ENCODE measurements around the gene EPC2. TPM values are rescaled to one million over a fixed set of nuclear protein-coding genes. Genes with fewer than 3 reads are reported as not detected.

EPC2 gene
- total RNA-seq, 1 donor from 2014 or later: 40.1 TPM

DNA sequence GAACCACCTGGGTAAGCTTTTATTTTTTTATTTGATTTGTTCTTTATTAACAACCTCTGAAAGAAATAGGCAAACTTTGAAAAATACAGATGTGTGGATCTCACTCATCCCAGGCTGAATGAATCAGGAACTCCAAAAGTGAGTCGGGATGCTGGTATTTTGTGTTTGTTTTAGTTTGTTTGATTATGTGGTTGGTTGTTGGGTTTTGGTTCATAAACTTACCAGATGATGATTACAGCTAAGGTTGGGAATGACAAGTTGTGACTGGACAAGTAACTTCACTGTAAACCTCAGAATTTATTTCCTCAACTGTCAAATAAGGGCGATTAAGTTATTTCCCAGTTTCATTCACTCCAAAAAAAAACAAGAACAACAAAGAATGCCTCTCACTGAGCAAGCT, 150.0 kb downstream of the EPC2 start:
- H3K4me3 ChIP-seq: no peak overlapping the region
- no peaks in the 10 kb centered on the region for H3K4me1 ChIP-seq
- ATAC-seq: no peak
- no peak overlapping the region for H3K27ac ChIP-seq
- DNase-seq: no peak
- H3K27me3 ChIP-seq: no peaks in the 10 kb centered on the region
- intact Hi-C loops (cut with DNase I): no loop called here
- no peaks in the 10 kb centered on the region for H3K9me3 ChIP-seq
- TF ChIP-seq, protein P1, sequence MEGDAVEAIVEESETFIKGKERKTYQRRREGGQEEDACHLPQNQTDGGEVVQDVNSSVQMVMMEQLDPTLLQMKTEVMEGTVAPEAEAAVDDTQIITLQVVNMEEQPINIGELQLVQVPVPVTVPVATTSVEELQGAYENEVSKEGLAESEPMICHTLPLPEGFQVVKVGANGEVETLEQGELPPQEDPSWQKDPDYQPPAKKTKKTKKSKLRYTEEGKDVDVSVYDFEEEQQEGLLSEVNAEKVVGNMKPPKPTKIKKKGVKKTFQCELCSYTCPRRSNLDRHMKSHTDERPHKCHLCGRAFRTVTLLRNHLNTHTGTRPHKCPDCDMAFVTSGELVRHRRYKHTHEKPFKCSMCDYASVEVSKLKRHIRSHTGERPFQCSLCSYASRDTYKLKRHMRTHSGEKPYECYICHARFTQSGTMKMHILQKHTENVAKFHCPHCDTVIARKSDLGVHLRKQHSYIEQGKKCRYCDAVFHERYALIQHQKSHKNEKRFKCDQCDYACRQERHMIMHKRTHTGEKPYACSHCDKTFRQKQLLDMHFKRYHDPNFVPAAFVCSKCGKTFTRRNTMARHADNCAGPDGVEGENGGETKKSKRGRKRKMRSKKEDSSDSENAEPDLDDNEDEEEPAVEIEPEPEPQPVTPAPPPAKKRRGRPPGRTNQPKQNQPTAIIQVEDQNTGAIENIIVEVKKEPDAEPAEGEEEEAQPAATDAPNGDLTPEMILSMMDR (IDR thresholded peaks at IDR 0.05): no peak
- no peaks in the 10 kb centered on the region for H3K36me3 ChIP-seq

GRCh38 chr2:148796735-148797512, 152.4 kb downstream of the EPC2 start:
- Histone ChIP-seq H3K4me3 (no peak overlapping the region), H3K9me3 (no peaks in the 10 kb centered on the region), H3K27ac (no peak overlapping the region), H3K36me3 (no peaks in the 10 kb centered on the region), H3K27me3 (no peaks in the 10 kb centered on the region), H3K4me1 (no peaks in the 10 kb centered on the region)
- DNase-seq: no peak
- ATAC-seq: no peak
- intact Hi-C loops (cut with DNase I): no loop called here
- TF ChIP-seq, protein P1 (IDR thresholded peaks at IDR 0.05): no peak

- no peaks in the 10 kb centered on the region for H3K4me1 ChIP-seq
- H3K27me3 ChIP-seq: no peaks in the 10 kb centered on the region
- no peaks in the 10 kb centered on the region for H3K9me3 ChIP-seq
- H3K36me3 ChIP-seq: no peaks in the 10 kb centered on the region
- DNase-seq (no peak), ATAC-seq (no peak)
- no peak overlapping the region for H3K4me3 ChIP-seq
- TF ChIP-seq, protein P1 (IDR thresholded peaks at IDR 0.05): no peak
- intact Hi-C loops (cut with DNase I): no loop called here
- H3K27ac ChIP-seq: no peak overlapping the region
Measured at GRCh38 chr2:148802448-148803220, 158.1 kb downstream of the EPC2 start.

- DNase-seq (no peak), ATAC-seq (no peak)
- no peaks in the 10 kb centered on the region for H3K27me3 ChIP-seq
- no peak overlapping the region for H3K4me3 ChIP-seq
- TF ChIP-seq, protein P1 (IDR thresholded peaks at IDR 0.05): no peak
- H3K36me3 ChIP-seq: no peaks in the 10 kb centered on the region
- intact Hi-C loops (cut with DNase I): no loop called here
- H3K27ac ChIP-seq: no peak overlapping the region
- H3K9me3 ChIP-seq: no peaks in the 10 kb centered on the region
- no peaks in the 10 kb centered on the region for H3K4me1 ChIP-seq
Measured at GRCh38 chr2:148810081-148810480, 165.5 kb downstream of the EPC2 start.

DNA sequence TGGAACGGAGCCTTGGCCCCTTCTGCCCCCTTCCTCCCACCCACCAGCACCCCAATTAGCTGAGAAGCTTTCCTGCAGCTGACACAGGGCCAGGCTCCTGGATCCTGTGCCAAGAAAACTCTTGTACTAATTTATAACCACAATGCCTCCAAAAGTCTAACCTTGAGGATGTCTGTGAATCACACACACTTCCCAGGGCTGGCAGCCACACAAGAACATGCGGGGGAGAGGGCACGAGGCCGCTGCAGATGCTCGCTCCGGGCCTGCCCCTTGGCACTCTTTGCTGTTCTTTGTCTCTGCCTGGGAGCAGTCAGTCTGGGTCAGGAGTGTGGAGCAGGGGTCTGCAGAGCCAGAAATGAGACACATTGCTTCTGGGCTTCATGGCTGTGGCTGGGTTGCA, 167.8 kb downstream of the EPC2 start:
- H3K4me1 ChIP-seq: no peaks in the 10 kb centered on the region

More for the DNA sequence above, 167.8 kb downstream of the EPC2 start:
- DNase-seq (no peak), ATAC-seq (peak; percentile 14)
- TF ChIP-seq, protein P1 (IDR thresholded peaks at IDR 0.05): no peak
- no peak overlapping the region for H3K27ac ChIP-seq
- no peaks in the 10 kb centered on the region for H3K9me3 ChIP-seq
- H3K36me3 ChIP-seq: no peaks in the 10 kb centered on the region
- no peaks in the 10 kb centered on the region for H3K27me3 ChIP-seq
- H3K4me3 ChIP-seq: no peak overlapping the region
- intact Hi-C loops (cut with DNase I): no loop called here
